Measurements from ENCODE around the gene GRIK4.

GRCh38 chr11:120587299-120587698 lies 75.8 kb downstream of the GRIK4 start:
- TF ChIP-seq POLR2A (IDR thresholded peaks at IDR 0.05), result no peak
- TF ChIP-seq CTCF (IDR thresholded peaks at IDR 0.05), result no peak
